Measurements from ENCODE around the gene SF3B1.
"Not testable (repeated sequence)": the region's sequence is repeated elsewhere in the genome, so short reads cannot be mapped to it uniquely, and the experiment has no call there.

DNA sequence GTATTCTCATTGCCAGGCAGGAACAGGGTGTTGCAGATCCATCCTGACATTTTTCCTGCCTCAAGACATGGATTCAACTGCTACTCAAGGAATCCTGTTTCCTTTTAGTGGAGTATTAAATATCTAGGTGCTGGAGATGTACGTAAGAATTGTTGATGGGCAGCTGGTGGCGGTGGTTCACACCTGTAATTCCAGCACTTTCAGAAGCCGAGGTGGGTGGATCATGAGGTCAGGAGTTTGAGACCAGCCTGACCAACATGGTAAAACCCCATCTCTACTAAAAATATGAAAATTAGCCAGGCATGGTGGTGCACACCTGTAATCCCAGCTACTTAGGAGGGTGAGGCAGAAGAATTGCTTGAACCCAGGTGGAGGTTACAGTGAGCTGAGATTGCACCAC lies 49.4 kb upstream of the SF3B1 start:
- TF ChIP-seq, protein P1, sequence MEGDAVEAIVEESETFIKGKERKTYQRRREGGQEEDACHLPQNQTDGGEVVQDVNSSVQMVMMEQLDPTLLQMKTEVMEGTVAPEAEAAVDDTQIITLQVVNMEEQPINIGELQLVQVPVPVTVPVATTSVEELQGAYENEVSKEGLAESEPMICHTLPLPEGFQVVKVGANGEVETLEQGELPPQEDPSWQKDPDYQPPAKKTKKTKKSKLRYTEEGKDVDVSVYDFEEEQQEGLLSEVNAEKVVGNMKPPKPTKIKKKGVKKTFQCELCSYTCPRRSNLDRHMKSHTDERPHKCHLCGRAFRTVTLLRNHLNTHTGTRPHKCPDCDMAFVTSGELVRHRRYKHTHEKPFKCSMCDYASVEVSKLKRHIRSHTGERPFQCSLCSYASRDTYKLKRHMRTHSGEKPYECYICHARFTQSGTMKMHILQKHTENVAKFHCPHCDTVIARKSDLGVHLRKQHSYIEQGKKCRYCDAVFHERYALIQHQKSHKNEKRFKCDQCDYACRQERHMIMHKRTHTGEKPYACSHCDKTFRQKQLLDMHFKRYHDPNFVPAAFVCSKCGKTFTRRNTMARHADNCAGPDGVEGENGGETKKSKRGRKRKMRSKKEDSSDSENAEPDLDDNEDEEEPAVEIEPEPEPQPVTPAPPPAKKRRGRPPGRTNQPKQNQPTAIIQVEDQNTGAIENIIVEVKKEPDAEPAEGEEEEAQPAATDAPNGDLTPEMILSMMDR (conservative IDR thresholded peaks at IDR 0.05), result not testable (repeated sequence)
- not testable (repeated sequence) for TF ChIP-seq EZH2 (IDR thresholded peaks at IDR 0.05; ENCODE audit: low read depth)
